ENCODE results near the gene ZNF714. TPM values are rescaled to one million over a fixed set of nuclear protein-coding genes. Genes with fewer than 3 reads are reported as not detected.
"Not testable (repeated sequence)": the region's sequence is repeated elsewhere in the genome, so short reads cannot be mapped to it uniquely, and the experiment has no call there.

The ZNF714 gene
- total and polyA plus RNA-seq, 4 donors, result 0.75 to 8.8 (median 2.2) TPM

DNA sequence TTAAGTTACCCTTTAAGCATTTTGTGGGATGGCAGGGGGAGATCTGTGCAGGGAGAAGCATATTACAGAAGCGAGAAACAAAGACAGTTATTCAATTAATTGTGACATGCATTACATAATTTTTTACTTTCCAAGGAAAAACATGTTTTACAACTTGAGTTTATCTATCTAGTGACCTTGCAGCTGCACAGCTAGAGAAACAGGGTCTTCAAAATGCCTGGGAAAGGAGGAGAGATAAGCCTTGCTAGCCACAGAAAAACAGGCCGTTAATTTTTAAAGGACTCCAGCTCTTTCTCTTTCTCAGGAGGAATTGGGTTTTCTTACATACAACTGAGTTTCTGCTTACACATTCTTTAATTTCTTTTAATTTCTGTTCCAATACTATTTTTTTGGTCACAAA is 45.0 kb downstream of the ZNF714 start:
- intact Hi-C loops (cut with DNase I), result no loop called here

DNA sequence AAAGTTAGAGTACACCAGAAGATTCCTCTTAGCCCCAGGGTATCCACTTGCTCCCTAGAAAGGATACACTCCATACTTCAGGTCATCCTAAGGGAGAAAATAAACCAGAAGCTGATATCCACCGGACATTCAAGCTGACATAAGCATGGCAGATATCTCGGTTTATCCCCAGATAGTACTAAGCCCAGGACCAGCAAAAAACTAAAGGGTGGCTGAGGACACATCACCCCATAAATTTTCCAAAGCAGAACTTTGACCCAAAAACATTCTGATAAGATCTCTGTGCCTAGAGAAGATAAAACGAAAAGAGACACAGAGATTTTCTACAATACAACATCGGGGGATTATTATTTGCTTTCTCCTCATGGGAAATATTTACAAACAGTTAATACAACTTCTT is 45.9 kb downstream of the ZNF714 start:
- intact Hi-C loops (cut with DNase I), result no loop called here
- Histone ChIP-seq H3K4me3 (ENCODE audit: low read length in 2 of 2) (no peak overlapping the region), H3K36me3 (ENCODE audit: control insufficient read depth in 1 of 2, insufficient read depth in 2 of 2, low read length in 1 of 2) (no peaks in the 10 kb centered on the region), H3K4me1 (ENCODE audit: control insufficient read depth in 1 of 2, insufficient read depth in 2 of 2, low read length in 2 of 2) (no peaks in the 10 kb centered on the region), H3K9me3 (ENCODE audit: control insufficient read depth, low read length) (peaks cover 4% of the 10 kb centered on the region), H3K27me3 (ENCODE audit: control insufficient read depth in 1 of 2, insufficient read depth in 2 of 2, low read length in 1 of 2) (no peaks in the 10 kb centered on the region), H3K27ac (ENCODE audit: low read depth in 1 of 2, low read length in 2 of 2) (no peak overlapping the region)
- WGBS, 2 donors, result 49 to 65% methylated on average over 4 of the region's 4 CpGs
- DNase-seq (no peak), ATAC-seq (ENCODE audit: low FRiP score) (no peak)

More for the DNA sequence above, 45.0 kb downstream of the ZNF714 start:
- no peak for ATAC-seq (ENCODE audit: low FRiP score)
- no peak for DNase-seq
- peaks cover 4% of the 10 kb centered on the region for H3K9me3 ChIP-seq (ENCODE audit: control insufficient read depth, low read length)
- no peak overlapping the region for H3K4me3 ChIP-seq (ENCODE audit: low read length in 2 of 2)
- no peaks in the 10 kb centered on the region for H3K4me1 ChIP-seq (ENCODE audit: control insufficient read depth in 1 of 2, insufficient read depth in 2 of 2, low read length in 2 of 2)
- WGBS, 2 donors, result 38 to 53% methylated on average over 2 of the region's 2 CpGs
- H3K36me3 ChIP-seq (ENCODE audit: control insufficient read depth in 1 of 2, insufficient read depth in 2 of 2, low read length in 1 of 2), result no peaks in the 10 kb centered on the region
- no peaks in the 10 kb centered on the region for H3K27me3 ChIP-seq (ENCODE audit: control insufficient read depth in 1 of 2, insufficient read depth in 2 of 2, low read length in 1 of 2)
- H3K27ac ChIP-seq (ENCODE audit: low read depth in 1 of 2, low read length in 2 of 2), result no peak overlapping the region

DNA sequence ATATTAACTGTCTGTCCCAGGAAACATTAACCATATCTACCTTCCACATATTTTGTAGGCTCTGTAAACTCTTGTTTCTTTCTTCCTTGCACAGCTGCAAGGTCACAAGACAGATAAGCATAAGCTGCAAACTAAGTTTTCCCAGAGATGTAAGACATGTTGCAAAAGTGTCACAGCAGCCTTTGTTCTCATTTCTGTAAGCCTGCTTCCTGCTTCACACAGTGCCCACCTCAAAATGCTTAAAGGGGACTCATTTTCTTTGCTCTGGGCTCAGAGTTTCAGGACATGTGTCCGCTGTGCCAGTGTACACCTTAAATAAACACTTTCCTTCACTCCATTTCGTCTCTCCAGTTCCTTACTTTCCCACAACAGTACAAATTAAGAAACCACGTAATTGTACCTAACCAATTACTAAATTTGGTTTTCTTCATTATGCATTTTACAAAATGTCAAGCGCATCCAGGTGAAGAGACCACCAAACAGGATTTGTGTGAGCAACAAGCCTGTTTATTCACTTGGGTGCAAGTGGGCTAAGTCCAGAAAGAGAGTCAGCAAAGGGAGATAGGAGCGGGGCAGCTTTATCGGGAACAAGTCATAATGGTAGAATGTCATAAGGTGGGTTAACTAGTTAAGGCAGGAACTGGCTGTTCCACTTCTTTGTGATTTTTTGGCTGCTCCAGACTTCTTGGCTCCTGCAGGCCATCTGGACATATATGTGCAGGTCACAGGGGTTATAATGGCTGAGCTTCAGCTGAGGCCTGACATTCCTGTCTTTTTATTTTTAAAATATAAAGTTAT is 47.1 kb downstream of the ZNF714 start:
- H3K4me1 ChIP-seq (ENCODE audit: control insufficient read depth in 1 of 2, insufficient read depth in 2 of 2, low read length in 2 of 2), result no peaks in the 10 kb centered on the region
- no peaks in the 10 kb centered on the region for H3K36me3 ChIP-seq (ENCODE audit: control insufficient read depth in 1 of 2, insufficient read depth in 2 of 2, low read length in 1 of 2)
- 67 to 69% methylated on average over 6 of the region's 6 CpGs for WGBS, 2 donors
- H3K4me3 ChIP-seq (ENCODE audit: low read length in 2 of 2), result no peak overlapping the region
- H3K27ac ChIP-seq (ENCODE audit: low read depth in 1 of 2, low read length in 2 of 2), result no peak overlapping the region
- intact Hi-C loops (cut with DNase I), result no loop called here
- DNase-seq (no peak), ATAC-seq (ENCODE audit: low FRiP score) (no peak)
- H3K27me3 ChIP-seq (ENCODE audit: control insufficient read depth in 1 of 2, insufficient read depth in 2 of 2, low read length in 1 of 2), result no peaks in the 10 kb centered on the region
- H3K9me3 ChIP-seq (ENCODE audit: control insufficient read depth, low read length), result peaks cover 4% of the 10 kb centered on the region

DNA sequence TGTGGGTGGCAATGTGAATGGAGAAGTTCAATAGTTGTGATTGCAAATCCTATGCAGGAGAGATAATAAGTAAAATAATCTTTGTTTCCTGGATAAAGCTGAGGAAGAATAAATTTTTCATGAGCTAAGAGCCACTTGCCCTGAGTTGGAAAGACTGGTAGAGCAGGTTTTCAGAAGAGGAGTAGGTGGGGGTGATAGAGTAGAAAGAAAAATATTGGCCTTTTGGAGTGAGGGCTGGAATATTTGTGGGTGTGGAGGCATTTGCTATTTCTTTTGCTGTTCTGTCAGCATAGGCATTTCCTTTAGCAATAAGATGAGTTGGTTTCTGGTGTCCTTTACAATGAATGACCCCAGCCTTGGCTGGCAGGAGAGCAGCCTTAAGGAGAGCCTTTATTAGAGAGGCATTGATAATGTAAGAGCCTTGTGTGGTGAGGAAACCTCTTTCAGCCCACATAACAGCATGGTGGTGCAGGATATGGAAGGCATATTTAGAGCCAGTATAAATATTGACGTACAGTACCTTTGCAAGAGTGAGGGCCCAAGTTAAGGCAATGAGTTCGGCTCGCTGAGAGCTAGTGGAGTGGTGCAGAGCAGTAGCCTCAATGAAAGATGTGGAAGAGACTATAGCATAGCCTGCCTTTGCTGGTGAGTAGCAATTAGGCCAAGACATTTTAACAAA is 48.2 kb downstream of the ZNF714 start:
- no peak for ATAC-seq (ENCODE audit: low FRiP score)
- intact Hi-C loops (cut with DNase I), result no loop called here
- no peak overlapping the region for H3K27ac ChIP-seq (ENCODE audit: low read depth in 1 of 2, low read length in 2 of 2)
- H3K27me3 ChIP-seq (ENCODE audit: control insufficient read depth in 1 of 2, insufficient read depth in 2 of 2, low read length in 1 of 2), result no peaks in the 10 kb centered on the region
- no peaks in the 10 kb centered on the region for H3K36me3 ChIP-seq (ENCODE audit: control insufficient read depth in 1 of 2, insufficient read depth in 2 of 2, low read length in 1 of 2)
- H3K4me1 ChIP-seq (ENCODE audit: control insufficient read depth in 1 of 2, insufficient read depth in 2 of 2, low read length in 2 of 2), result no peaks in the 10 kb centered on the region
- no peak overlapping the region for H3K4me3 ChIP-seq (ENCODE audit: low read length in 2 of 2)
- H3K9me3 ChIP-seq (ENCODE audit: control insufficient read depth, low read length), result peaks cover 4% of the 10 kb centered on the region
- WGBS, 2 donors, result 56 to 58% methylated on average over 3 of the region's 3 CpGs
- no peak for DNase-seq

DNA sequence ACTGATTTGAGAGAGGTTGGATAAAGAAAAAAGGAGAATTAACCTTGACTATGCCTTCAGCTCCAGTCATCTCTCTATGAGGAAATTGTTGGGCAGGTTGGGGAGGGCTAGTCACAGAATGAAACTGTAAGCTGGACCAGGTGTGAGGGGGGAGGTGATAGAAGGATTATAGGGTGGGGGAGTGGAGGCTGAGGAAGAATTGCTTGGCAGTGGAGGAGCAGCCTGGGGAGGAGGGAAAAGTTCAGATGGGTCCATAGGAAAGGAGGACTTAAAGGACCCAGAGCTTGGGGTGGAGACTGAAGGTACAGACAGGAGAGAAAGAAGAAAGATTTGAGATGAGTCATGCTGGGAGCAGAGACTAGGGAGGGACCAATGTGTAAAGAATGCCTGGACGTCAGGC is 51.6 kb downstream of the ZNF714 start:
- DNase-seq, result no peak
- no peak for ATAC-seq (ENCODE audit: low FRiP score)
- 26 to 27% methylated on average over 1 of the region's 1 CpG for WGBS, 2 donors
- no peak overlapping the region for H3K4me3 ChIP-seq (ENCODE audit: low read length in 2 of 2)
- H3K27ac ChIP-seq (ENCODE audit: low read depth in 1 of 2, low read length in 2 of 2), result no peak overlapping the region
- no peaks in the 10 kb centered on the region for H3K27me3 ChIP-seq (ENCODE audit: control insufficient read depth in 1 of 2, insufficient read depth in 2 of 2, low read length in 1 of 2)
- H3K9me3 ChIP-seq (ENCODE audit: control insufficient read depth, low read length), result peaks cover 4% of the 10 kb centered on the region
- intact Hi-C loops (cut with DNase I), result no loop called here
- no peaks in the 10 kb centered on the region for H3K36me3 ChIP-seq (ENCODE audit: control insufficient read depth in 1 of 2, insufficient read depth in 2 of 2, low read length in 1 of 2)
- no peaks in the 10 kb centered on the region for H3K4me1 ChIP-seq (ENCODE audit: control insufficient read depth in 1 of 2, insufficient read depth in 2 of 2, low read length in 2 of 2)

DNA sequence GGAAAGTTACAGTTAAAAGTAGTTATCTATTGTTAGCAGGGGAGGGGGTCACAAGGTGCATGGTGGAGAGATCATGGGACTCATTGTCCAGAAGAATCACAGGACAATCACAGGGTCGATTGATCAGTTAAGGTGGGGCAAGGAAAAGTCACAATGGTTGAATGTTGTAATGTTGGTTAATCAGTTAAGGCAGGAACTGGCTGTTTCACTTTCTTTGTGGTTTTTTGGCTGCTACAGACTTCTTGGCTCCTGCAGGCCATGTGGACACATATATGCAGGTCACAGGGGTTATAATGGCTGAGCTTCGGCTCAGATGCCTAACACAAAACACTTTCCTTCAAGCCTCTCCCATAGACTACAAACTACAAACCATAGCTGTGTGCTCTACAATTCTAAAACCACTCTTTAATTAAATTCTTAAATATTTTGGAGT is 52.9 kb downstream of the ZNF714 start:
- H3K4me1 ChIP-seq (ENCODE audit: control insufficient read depth in 1 of 2, insufficient read depth in 2 of 2, low read length in 2 of 2), result no peaks in the 10 kb centered on the region
- H3K36me3 ChIP-seq (ENCODE audit: control insufficient read depth in 1 of 2, insufficient read depth in 2 of 2, low read length in 1 of 2), result no peaks in the 10 kb centered on the region
- intact Hi-C loops (cut with DNase I), result no loop called here
- H3K27ac ChIP-seq (ENCODE audit: low read depth in 1 of 2, low read length in 2 of 2), result no peak overlapping the region
- peaks cover 4% of the 10 kb centered on the region for H3K9me3 ChIP-seq (ENCODE audit: control insufficient read depth, low read length)
- no peaks in the 10 kb centered on the region for H3K27me3 ChIP-seq (ENCODE audit: control insufficient read depth in 1 of 2, insufficient read depth in 2 of 2, low read length in 1 of 2)
- ATAC-seq (ENCODE audit: low FRiP score) (no peak), DNase-seq (no peak)
- WGBS, 2 donors, result 73 to 75% methylated on average over 2 of the region's 2 CpGs
- H3K4me3 ChIP-seq (ENCODE audit: low read length in 2 of 2), result no peak overlapping the region

DNA sequence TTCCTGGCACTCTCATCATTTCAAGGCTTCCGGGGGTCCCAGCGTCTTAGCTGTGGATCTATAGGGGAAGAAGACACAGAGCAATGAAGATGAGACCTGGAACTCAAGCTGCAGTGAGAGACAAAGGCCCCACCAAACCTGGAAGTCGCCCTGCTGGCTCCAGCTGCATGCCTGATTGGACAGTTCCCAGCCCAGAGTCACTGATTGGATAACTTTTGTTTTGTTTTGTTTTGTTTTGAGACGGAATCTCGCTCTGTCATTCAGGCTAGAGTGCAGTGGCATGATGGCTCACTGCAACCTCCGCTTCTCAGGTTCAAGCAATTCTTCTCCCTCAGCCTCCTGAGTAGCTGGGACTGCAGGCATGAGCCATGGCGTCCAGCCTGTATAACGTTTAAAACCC is 53.4 kb downstream of the ZNF714 start:
- ATAC-seq (ENCODE audit: low FRiP score), result no peak
- no peaks in the 10 kb centered on the region for H3K36me3 ChIP-seq (ENCODE audit: control insufficient read depth in 1 of 2, insufficient read depth in 2 of 2, low read length in 1 of 2)
- no peaks in the 10 kb centered on the region for H3K27me3 ChIP-seq (ENCODE audit: control insufficient read depth in 1 of 2, insufficient read depth in 2 of 2, low read length in 1 of 2)
- DNase-seq, result no peak
- peaks cover under 1% of the 10 kb centered on the region for H3K9me3 ChIP-seq (ENCODE audit: control insufficient read depth, low read length)
- H3K4me3 ChIP-seq (ENCODE audit: low read length in 2 of 2), result no peak overlapping the region
- H3K27ac ChIP-seq (ENCODE audit: low read depth in 1 of 2, low read length in 2 of 2), result no peak overlapping the region
- 76 to 80% methylated on average over 8 of the region's 8 CpGs for WGBS, 2 donors
- intact Hi-C loops (cut with DNase I), result no loop called here
- no peaks in the 10 kb centered on the region for H3K4me1 ChIP-seq (ENCODE audit: control insufficient read depth in 1 of 2, insufficient read depth in 2 of 2, low read length in 2 of 2)

DNA sequence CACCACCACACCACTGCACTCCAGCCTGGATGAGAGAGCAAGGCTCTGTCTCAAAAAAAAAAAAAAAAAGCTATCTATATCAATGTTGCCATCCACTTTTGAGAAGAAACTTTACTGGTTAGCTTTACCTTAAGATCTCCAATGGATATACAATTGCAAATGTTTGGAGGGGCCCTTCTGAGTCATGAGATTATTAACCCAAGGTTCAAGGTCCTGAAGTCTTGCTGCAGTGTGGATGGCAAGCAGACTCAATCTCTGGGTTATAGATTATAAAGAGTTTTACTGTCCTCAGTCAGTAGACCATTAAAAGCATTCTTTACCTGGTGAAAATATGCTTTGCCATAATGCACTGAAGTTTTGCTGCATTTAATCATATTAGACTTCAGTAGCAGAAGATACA is 56.1 kb downstream of the ZNF714 start:
- DNase-seq, result no peak
- ATAC-seq (ENCODE audit: low FRiP score), result no peak
- H3K9me3 ChIP-seq (ENCODE audit: control insufficient read depth, low read length), result no peaks in the 10 kb centered on the region

DNA sequence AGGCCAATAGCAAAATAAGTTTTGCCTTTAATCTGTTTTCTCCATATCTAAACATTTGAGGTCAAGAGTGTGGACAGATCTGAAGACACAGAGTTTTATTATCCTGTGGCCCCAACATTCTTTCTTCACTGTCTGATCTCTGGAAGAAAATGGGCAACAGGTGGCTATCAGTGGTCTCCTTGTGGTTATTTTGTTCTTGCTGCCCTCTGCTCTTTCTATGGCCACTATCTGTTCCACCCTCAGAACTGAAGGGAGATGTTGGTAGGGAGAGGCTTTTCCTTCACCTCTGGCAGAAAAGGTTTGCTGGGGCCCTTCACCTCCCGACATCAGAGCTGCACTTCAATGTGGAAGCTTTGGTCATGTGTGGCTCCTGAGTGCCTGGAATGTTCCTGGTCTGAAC is 59.0 kb downstream of the ZNF714 start:
- 88 to 92% methylated on average over 1 of the region's 1 CpG for WGBS, 2 donors
- intact Hi-C loops (cut with DNase I), result loop anchor here in 1 of 2 donors (5.0 kb wide), 1 partner anchor 119 kb away; the partner anchor contains the start of gene ZNF430
- H3K4me3 ChIP-seq (ENCODE audit: low read length in 2 of 2); H3K36me3 ChIP-seq (ENCODE audit: control insufficient read depth in 1 of 2, insufficient read depth in 2 of 2, low read length in 1 of 2); DNase-seq; H3K4me1 ChIP-seq (ENCODE audit: control insufficient read depth in 1 of 2, insufficient read depth in 2 of 2, low read length in 2 of 2); H3K9me3 ChIP-seq (ENCODE audit: control insufficient read depth, low read length); ATAC-seq (ENCODE audit: low FRiP score); H3K27me3 ChIP-seq (ENCODE audit: control insufficient read depth in 1 of 2, insufficient read depth in 2 of 2, low read length in 1 of 2); H3K27ac ChIP-seq (ENCODE audit: low read depth in 1 of 2, low read length in 2 of 2): not testable (repeated sequence)

More for the DNA sequence above, 56.1 kb downstream of the ZNF714 start:
- intact Hi-C loops (cut with DNase I), result no loop called here
- H3K4me1 ChIP-seq (ENCODE audit: control insufficient read depth in 1 of 2, insufficient read depth in 2 of 2, low read length in 2 of 2), result no peaks in the 10 kb centered on the region
- no peaks in the 10 kb centered on the region for H3K27me3 ChIP-seq (ENCODE audit: control insufficient read depth in 1 of 2, insufficient read depth in 2 of 2, low read length in 1 of 2)
- H3K27ac ChIP-seq (ENCODE audit: low read depth in 1 of 2, low read length in 2 of 2), result no peak overlapping the region
- no peaks in the 10 kb centered on the region for H3K36me3 ChIP-seq (ENCODE audit: control insufficient read depth in 1 of 2, insufficient read depth in 2 of 2, low read length in 1 of 2)
- H3K4me3 ChIP-seq (ENCODE audit: low read length in 2 of 2), result no peak overlapping the region
